NCI-H128 (cell line): ENCODE data around the gene FAM177A1.

Source experiments
- DNase-seq: peaks from one replicate; lab custom pipeline; 2025; ENCODE audit not compliant: unreplicated experiment; lab: John Stamatoyannopoulos, UW

FAM177A1 gene

DNA sequence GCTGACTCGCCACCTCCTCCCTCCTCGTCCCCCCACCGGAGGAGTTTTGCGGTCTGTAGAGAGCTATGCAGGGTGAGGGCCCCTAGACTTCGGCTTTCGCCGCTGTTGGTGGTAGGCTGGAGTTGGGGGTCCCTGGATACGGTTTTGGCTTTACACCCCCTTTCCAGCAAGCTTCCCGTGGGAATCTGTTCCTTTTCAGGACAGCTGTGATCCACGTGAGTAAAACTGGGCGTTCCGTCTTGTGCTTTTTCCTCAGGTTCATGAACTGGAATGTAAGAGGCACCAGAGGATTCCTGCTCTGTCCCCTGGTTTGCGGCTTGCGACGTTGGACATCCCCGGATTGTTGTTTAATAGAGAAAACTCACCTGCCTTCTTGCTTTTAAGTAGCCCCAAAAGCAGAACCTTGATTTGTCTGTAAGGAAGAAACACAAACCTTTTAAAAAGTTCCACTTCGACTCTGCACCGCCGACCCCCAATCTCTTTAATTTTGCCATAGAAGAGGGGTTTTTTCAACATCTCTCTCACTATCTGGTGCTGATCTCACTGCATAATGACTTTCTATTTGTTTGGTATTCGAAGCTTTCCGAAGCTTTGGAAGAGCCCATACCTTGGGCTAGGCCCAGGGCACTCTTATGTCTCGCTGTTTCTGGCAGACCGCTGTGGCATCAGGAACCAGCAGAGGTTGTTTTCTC, 76.8 kb downstream of the FAM177A1 start:
- DNase-seq = no peak

GRCh38 chr14:35123388-35123703, 77.3 kb downstream of the FAM177A1 start:
- DNase-seq = no peak

DNA sequence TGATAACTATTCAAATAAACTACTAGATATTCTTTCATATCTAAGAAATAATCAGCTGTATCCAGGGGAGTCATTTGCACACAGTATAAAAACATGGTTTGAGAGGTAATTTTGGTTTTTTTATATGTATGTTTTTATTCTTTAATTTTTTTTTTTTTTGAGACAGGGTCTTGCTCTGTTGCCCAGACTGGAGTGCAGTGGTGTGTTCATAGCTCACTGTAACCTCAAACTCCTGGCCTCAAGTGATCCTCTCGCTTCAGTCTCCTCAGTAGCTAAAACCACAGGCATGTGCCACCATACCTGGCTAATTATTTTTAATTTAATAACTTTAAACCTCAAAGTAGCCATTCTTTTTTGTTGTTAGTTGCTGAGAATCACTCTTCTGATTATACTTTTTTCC, 78.1 kb downstream of the FAM177A1 start:
- no peak for DNase-seq
